GM04504 (cell line): Measurements from ENCODE around the gene GLYAT.
"Not testable (repeated sequence)": the region's sequence is repeated elsewhere in the genome, so short reads cannot be mapped to it uniquely, and the experiment has no call there.

ENCODE experiments used
- DNase-seq: peaks from one replicate; pipeline ENCODE4 v3.0.0-alpha.2; 2012; ENCODE audit warnings: low read depth

The GLYAT gene

GRCh38 chr11:58742981-58743880 lies 11.5 kb upstream of the GLYAT start:
- no peak for DNase-seq

- DNase-seq: no peak
Measured at GRCh38 chr11:58742140-58742539, 10.4 kb upstream of the GLYAT start.

DNA sequence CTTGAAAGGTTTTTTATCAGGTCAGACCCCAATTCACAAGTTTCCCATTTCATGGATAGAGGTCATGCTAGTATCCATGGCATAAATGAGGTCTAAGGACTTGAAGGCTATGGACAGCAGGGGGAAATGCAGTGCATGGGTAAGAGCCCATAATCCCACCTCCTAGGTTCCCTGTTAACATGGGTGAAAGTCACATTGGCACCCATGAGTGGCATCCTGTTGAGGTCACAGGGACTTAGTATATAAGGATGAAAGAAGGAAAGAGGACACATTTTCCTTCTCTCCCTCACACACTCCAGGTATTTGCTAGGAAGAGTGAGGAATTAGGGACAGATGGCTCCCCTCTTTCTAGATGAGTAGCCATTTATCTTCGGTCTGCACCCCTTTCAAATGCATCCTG lies 9.4 kb upstream of the GLYAT start:
- DNase-seq: no peak

DNA sequence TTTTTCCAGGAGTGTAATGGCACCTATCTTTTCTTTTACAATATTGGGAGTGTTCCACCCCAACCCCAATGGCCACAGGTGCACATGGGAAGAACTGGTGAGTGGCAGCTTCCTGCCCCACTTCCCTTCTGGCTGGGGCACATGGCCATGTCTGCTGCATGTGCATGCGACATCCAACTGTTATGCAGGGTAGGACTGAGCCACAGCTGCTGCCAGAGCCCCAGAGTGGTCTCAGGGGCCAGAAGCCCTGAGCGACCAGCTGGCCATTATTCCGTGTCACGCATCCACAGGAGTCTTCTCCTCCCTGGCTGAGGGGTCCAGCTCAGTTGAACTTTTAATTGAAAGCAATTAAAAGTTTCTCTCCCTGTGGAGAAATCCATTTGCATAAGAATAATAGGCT lies 8.7 kb upstream of the GLYAT start:
- no peak for DNase-seq

- DNase-seq: peak; percentile 1
Measured at GRCh38 chr11:58739725-58740430, 8.1 kb upstream of the GLYAT start.

DNA sequence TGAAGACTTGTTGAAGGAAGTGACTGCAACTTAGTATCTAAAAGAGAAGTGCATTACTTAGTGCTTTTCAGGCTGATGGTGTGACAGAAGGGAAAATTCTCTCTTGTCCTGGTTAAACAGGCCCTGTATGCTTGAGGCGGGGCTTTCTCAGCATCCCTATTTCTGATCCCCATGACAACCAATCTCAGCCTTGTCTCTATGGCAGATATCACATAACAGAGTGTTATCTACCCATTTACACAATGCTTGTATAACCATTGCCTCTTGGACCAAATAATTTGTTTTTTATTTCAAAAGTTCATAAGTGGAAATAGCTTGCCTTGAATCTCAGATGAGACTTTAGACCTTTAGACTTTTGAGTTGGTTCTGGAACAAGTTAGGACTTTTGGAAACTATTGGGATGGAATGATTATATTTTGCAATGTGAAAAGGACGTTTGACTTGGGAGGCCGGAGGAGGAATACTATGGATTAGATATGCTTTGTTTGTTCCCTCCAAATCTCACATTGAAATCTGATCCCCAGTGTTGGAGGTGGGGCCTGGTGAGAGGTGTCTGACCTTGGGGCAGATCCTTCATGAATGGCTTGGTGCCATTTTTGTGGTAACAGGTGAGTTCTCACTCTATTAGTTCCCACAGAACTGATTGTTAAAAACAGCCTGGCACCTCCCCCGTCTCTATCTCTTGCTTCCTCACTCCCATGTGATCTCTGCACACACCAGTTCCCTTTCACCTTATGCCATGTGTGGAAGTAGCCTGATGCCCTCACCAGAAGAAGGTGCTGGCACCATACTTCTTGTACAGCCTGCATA lies 3.1 kb upstream of the GLYAT start:
- DNase-seq: no peak

DNA sequence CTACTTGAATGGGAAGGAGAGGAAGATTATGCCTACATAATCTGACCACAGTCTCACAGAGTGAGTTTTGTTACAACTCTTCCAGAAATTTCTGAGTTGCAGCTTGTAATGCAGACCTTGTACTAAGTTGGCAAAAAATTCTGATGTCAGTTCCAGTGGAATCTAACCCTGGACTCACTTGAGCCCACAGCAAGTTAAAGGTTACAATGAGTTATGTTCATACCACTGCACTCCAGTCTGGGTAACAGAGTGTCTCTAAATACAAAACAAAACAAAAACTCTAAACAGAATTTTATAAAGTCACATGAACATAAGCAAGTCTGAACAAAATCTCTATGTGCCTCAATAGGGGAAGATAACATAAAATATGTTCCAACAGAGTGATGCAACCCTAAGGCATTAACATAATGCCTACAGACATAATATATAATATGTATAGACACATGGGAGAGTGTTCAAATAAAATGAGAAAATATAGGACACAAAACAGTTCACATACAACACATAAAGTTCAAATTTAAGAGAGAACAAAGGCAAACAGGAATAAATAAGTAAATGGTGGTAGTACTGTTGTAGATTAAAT lies 1.1 kb downstream of the GLYAT start:
- no peak for DNase-seq

DNA sequence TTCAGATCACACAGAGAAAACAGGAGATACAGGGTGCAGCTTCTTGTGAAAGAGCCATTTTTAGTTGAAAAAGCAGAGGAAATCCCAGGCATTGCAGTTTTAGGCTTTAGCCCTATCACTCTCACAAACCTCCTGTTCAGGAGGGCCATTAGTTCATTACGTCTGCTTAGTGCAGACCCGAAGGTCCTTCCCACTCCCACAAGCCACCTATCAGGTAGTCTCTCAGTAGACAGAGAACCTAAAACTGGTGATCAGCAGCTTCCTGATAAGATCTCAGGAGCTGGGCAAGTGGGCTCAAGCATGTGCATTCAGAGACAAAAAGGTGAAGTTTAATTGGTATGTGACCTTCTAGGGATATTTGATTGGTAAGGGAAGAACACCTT lies 4.3 kb downstream of the GLYAT start:
- no peak for DNase-seq

GRCh38 chr11:58726737-58727414 lies 4.9 kb downstream of the GLYAT start:
- DNase-seq: no peak

DNA sequence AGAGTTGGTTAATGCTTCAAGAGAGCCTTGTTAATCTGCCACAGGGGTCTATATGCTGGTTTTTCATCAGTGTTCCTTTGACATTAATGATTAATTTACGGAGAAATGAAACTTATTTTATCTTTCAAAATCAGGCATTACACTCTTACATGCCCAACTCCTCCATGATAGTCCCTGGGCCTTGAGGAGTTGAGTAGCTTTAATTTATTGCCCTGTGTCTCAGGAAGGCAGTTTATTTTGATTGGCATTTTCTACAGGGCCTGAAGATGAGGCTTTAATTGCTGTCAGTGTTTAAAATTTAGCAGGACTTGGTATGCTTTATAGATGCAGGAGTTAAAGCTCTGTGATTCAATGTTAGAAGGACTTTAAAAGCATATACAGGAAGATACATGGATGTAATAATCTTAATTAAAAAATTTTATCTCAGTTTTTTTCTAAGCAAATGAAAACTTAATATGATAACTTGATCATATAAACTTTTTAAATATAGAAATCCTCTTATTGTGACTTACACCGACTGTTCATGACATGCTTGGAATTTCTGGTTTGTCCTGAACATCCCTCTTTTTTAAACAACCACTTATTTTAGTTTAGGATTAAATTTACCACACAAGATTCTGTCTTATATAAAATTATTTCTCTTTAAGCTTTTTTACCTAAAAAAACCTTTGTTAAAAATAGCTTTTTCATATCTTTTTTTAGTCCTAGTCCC lies 12.2 kb downstream of the GLYAT start:
- no peak for DNase-seq

- DNase-seq: no peak
Measured at GRCh38 chr11:58712531-58712930, 19.2 kb downstream of the GLYAT start.

- DNase-seq: no peak
Measured at GRCh38 chr11:58711832-58712231, 19.9 kb downstream of the GLYAT start.

GRCh38 chr11:58707767-58708166 lies 24.0 kb downstream of the GLYAT start:
- DNase-seq: no peak

- DNase-seq: not testable (repeated sequence)
Measured at GRCh38 chr11:58696825-58697224, 34.9 kb downstream of the GLYAT start.

- no peak for DNase-seq
Measured at GRCh38 chr11:58693026-58693425, 38.7 kb downstream of the GLYAT start.

DNA sequence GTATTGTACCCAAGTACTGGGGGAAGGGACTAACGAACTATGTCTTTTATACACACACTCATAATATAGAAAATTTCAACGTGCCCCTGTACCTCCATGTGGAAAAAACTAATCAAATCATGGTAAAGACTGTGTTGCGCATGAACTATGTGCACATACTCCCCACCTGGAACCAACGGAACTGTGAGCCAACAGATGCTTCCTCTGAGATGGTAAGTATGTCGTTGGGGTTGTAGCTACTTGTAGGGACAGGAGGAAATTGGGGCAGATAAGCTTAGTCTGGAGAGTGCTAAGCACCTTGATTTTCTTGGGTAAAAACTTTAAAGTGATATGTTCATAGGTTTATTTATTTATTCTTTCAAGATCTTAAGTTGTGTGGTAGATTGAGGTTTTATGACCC lies 40.1 kb downstream of the GLYAT start:
- no peak for DNase-seq

GRCh38 chr11:58688789-58689503 lies 42.8 kb downstream of the GLYAT start:
- no peak for DNase-seq

- no peak for DNase-seq
Measured at GRCh38 chr11:58685973-58686722, 45.6 kb downstream of the GLYAT start.

GRCh38 chr11:58682660-58683059 lies 49.1 kb downstream of the GLYAT start:
- DNase-seq: not testable (repeated sequence)

GRCh38 chr11:58677536-58677935 lies 54.2 kb downstream of the GLYAT start:
- DNase-seq: not testable (repeated sequence)
